ENCODE results near the gene TMC7.

Gene TMC7

DNA sequence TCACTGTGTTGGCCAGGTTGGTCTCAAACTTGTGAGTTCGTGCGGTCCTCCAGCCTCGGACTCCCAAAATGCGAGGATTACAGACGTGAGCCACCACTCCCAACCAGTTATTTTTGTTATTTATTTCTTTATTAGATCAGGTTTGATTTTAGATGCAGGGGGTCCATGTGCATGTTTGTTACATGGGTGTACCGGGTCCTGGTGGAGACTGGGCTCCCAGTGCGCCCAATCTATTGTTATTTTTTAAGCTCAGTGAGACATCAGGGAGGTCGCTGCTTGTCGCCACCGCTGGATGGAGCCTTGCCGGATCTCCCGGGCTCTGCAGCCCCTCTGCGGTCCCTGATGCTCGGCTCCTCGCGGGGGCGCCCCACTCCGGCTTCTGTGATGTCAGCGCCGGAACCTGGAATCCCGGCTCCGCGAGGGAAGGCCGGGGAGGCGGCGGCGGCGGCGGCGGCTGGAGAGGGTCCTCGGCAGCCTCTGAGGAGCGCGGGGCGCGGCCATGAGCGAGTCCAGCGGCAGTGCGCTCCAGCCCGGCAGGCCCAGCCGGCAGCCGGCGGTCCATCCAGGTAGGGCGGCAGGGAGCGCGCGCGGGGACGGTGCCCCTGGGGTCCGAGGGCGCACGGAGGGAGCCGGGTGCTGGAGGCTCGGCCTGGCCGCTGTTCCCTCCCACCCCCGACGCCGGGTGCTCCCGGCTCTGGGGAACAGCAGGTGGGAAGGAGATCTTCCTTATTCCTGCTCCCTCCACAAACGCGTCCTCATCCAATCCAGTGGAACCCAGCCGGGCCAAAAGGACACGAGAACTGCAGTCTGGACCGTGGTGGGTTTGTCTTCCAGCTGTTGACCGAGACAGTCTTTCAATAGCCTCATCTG is at the start of gene TMC7:
Gene TMC7, plus strand, starts transcription at position 370 of the 870 bp plus-strand sequence. Its CDS starts 130 bp downstream, at position 500.
- TF ChIP-seq, protein P1, sequence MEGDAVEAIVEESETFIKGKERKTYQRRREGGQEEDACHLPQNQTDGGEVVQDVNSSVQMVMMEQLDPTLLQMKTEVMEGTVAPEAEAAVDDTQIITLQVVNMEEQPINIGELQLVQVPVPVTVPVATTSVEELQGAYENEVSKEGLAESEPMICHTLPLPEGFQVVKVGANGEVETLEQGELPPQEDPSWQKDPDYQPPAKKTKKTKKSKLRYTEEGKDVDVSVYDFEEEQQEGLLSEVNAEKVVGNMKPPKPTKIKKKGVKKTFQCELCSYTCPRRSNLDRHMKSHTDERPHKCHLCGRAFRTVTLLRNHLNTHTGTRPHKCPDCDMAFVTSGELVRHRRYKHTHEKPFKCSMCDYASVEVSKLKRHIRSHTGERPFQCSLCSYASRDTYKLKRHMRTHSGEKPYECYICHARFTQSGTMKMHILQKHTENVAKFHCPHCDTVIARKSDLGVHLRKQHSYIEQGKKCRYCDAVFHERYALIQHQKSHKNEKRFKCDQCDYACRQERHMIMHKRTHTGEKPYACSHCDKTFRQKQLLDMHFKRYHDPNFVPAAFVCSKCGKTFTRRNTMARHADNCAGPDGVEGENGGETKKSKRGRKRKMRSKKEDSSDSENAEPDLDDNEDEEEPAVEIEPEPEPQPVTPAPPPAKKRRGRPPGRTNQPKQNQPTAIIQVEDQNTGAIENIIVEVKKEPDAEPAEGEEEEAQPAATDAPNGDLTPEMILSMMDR (conservative IDR thresholded peaks at IDR 0.05) = peak; percentile 88
- TF ChIP-seq ZFX (IDR thresholded peaks at IDR 0.05) = no peak
- peak within 1 kb of the TSS; percentile 11; the same call in 1 of the 2 replicates for H3K27ac ChIP-seq

DNA sequence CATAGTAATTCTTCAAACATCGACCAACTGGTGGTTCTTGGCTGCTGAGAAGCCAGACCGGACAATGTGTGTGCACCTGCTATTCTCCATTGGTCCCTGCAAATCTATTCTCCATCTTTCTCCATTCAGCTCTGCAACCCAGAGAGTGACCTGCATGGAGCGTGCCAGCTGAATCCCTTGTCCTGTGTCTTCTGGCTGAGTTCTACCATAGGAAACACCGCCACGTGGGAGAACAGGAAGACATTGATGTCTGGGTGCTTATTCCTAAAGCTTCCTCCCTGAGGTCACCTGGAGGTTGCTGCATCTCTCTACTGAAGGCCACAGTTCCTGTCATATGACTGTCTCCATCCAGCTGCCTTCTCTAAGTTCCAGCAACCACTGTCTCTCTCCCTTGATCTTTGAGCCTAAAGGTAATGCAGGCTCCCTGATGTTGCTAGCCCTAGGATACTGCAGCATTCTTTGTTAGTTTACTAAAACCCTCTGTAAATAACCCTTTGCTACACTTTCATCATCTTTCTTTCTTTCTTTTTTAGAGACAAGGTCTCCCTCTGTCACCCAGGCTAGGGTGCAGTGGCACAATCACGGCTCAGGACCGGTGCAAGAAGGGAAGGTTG is 46.9 kb upstream of the TMC7 start:
- TF ChIP-seq ZFX (IDR thresholded peaks at IDR 0.05) = no peak
- TF ChIP-seq, protein P1 (conservative IDR thresholded peaks at IDR 0.05) = no peak
- no peak overlapping the region for H3K27ac ChIP-seq

DNA sequence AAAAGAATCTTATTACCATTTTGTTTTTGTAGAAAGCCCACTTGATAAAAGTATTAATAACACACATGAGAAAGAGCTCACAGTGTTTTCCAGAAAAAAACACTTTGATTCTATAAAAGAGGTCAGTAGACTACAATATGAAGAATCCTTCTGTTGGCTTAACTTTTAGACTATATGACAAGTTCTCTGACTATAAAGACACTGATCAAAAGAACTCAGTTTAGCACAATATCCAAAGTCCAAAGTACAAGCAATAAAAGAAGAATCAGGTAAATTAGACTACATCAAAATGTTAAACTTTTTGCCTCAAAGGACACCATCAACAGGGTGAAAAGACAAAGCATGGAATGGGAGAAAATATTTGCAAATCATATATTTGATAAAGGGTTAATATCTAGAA is 46.3 kb upstream of the TMC7 start:
- H3K27ac ChIP-seq = no peak overlapping the region
- no peak for TF ChIP-seq ZFX (IDR thresholded peaks at IDR 0.05)

DNA sequence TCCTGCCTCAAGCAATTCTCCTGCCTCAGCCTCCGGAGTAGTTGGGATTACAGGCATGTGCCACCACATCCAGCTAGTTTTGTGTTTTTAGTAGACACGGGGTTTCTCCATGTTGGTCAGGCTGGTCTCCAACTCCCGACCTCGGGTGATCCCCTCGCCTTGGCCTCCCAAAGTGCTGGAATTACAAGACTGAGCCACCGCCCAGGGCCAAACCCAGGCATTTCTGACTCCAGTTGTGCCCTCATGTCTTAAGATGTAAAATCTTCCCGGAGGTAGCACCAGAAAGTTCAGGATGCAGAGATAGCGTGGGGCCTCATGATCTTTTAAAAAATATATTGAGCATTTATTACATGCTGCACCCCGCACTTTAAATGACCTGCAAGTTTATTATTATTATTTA is 44.7 kb upstream of the TMC7 start:
- no peak overlapping the region for H3K27ac ChIP-seq
- TF ChIP-seq ZFX (IDR thresholded peaks at IDR 0.05) = no peak
- TF ChIP-seq, protein P1 (conservative IDR thresholded peaks at IDR 0.05) = no peak

- no peak overlapping the region for H3K27ac ChIP-seq
- TF ChIP-seq, protein P1 (conservative IDR thresholded peaks at IDR 0.05) = no peak
- TF ChIP-seq ZFX (IDR thresholded peaks at IDR 0.05) = no peak
Observed at GRCh38 chr16:18941471-18941870, 42.3 kb upstream of the TMC7 start.

DNA sequence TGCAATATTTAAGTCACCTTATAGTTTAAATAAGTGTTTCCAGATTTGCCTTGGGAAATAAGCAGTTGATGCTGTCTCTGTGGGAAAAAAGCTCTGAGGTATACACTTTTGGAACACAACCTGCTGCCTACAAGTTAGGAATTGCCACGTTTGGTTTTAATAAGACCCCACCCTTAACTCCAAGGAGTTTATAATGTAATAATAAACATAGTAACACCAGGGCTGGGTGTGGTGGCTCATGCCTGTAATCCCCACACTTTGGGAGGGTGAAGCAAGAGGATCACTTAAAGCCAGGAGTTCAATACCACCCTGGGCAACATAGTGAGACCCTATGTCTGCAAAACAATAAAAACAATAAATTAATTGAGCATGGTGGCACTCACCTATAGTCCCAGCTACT is 41.7 kb upstream of the TMC7 start:
- no peak for TF ChIP-seq ZFX (IDR thresholded peaks at IDR 0.05)
- TF ChIP-seq, protein P1 (conservative IDR thresholded peaks at IDR 0.05) = no peak
- H3K27ac ChIP-seq = no peak overlapping the region

GRCh38 chr16:18943414-18943813 is 40.3 kb upstream of the TMC7 start:
- no peak for TF ChIP-seq ZFX (IDR thresholded peaks at IDR 0.05)
- TF ChIP-seq, protein P1 (conservative IDR thresholded peaks at IDR 0.05) = no peak
- H3K27ac ChIP-seq = no peak overlapping the region
